COLO668 (cell line): Measurements from ENCODE around the gene BCCIP.
A peak's percentile ranks its signal among the peaks of the same experiment; 100 is the strongest.

Experiments
- DNase-seq: peaks from one replicate; lab custom pipeline; 2025; ENCODE audit not compliant: unreplicated experiment; lab: John Stamatoyannopoulos, UW

BCCIP gene

GRCh38 chr10:125797994-125798662 lies 25.2 kb upstream of the BCCIP start:
- DNase-seq: no peak

GRCh38 chr10:125799451-125800182 lies 23.7 kb upstream of the BCCIP start:
- DNase-seq: no peak

- DNase-seq: no peak
Observed at GRCh38 chr10:125801574-125801973, 21.8 kb upstream of the BCCIP start.

GRCh38 chr10:125802131-125802530 lies 21.2 kb upstream of the BCCIP start:
- no peak for DNase-seq

- no peak for DNase-seq
Observed at GRCh38 chr10:125802739-125803138, 20.6 kb upstream of the BCCIP start.

GRCh38 chr10:125808047-125808446 lies 15.3 kb upstream of the BCCIP start:
- DNase-seq: no peak

GRCh38 chr10:125811251-125811650 lies 12.1 kb upstream of the BCCIP start:
- DNase-seq: no peak

- DNase-seq: no peak
Observed at GRCh38 chr10:125812128-125812750, 11.1 kb upstream of the BCCIP start.

- DNase-seq: no peak
Observed at GRCh38 chr10:125815764-125816163, 7.6 kb upstream of the BCCIP start.

GRCh38 chr10:125816548-125816947 lies 6.8 kb upstream of the BCCIP start:
- DNase-seq: no peak

GRCh38 chr10:125817337-125817946 lies 5.9 kb upstream of the BCCIP start:
- no peak for DNase-seq

- no peak for DNase-seq
Observed at GRCh38 chr10:125820701-125821100, 2.6 kb upstream of the BCCIP start.

- DNase-seq: peak; percentile 7
Observed at GRCh38 chr10:125823663-125824251, 411 bp downstream of the BCCIP start.

GRCh38 chr10:125824736-125825135 lies 1.4 kb downstream of the BCCIP start:
- DNase-seq: no peak

GRCh38 chr10:125827133-125827532 lies 3.8 kb downstream of the BCCIP start:
- no peak for DNase-seq

GRCh38 chr10:125828311-125828710 lies 5.0 kb downstream of the BCCIP start:
- no peak for DNase-seq

- DNase-seq: no peak
Observed at GRCh38 chr10:125836746-125837145, 13.4 kb downstream of the BCCIP start.

GRCh38 chr10:125838802-125839575 lies 15.6 kb downstream of the BCCIP start:
- no peak for DNase-seq

GRCh38 chr10:125840406-125840805 lies 17.1 kb downstream of the BCCIP start:
- no peak for DNase-seq

GRCh38 chr10:125840955-125841354 lies 17.6 kb downstream of the BCCIP start:
- no peak for DNase-seq
